SIG-M5 (cell line): Measurements from ENCODE around the gene KIF2A.

Experiments used
- DNase-seq: peaks from one replicate; lab custom pipeline; 2025; lab: John Stamatoyannopoulos, UW

The KIF2A gene

DNA sequence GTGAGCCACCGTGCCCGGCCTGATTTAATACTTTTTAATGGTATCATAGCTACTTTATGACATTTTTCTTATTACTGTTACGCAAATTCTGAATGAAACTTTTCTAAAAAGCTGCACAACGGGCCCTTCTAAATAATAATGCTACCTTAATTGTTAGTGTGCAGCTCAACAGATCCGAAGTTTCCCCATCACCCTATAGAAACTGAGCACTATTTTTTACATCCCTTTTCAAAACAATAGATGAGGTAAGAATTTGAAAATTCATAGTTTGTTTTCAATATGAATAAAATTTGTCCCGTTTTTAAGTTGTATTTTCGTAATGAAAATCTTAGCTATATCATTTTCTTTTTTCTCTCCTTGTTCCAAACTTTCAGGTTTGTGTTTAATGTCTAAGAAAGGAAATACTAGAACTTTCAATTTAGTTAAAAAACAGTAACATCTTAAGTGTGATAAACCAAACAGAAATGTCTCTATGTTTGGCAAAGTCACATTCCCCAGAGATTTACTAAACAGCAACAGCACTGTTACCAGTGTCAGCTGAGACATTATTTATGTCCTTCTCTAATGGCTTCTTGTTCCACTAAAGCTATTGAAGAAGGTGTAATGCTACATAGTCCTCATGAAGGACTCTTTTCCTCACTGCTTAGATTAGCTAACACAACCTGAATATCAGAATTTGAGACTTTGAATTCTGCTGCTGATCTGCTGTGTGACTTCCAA is 22.9 kb downstream of the KIF2A start:
- no peak for DNase-seq

DNA sequence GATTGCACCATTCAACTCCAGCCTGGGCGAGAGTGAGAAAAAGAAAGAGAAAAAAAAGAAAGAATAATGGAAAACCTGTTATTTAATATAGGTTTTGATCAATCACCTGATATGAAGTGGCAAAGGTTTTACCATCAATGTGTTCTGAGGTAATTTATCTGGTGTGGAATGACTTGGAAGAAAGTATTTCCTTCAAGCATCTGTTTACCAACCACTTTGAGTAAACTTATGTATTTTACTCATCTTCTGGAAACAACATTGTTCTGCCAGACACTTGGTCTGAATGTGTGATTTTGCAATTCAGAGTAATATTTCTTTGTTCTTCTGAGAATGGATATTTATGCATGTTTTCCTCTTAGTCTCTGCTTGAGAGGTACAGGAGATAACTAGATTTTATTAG is 24.3 kb downstream of the KIF2A start:
- no peak for DNase-seq

DNA sequence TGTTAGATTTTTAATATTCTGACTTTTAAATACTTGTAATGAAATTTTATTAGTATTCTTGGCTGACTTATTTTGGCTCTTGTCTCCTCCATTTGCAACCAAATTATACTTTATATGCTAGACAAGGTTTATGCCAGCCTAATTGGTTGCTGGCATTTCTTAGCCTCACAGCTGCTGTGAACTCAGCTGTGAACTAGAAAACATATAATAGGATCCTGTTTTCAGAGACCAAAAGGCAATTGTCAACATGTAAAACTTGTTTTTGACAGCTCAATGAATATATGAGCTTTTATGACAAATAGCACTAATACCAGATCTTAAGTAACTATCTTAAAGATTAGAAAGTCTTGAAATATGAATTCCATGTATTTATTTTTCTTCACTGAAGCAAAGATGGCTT is 25.9 kb downstream of the KIF2A start:
- no peak for DNase-seq

DNA sequence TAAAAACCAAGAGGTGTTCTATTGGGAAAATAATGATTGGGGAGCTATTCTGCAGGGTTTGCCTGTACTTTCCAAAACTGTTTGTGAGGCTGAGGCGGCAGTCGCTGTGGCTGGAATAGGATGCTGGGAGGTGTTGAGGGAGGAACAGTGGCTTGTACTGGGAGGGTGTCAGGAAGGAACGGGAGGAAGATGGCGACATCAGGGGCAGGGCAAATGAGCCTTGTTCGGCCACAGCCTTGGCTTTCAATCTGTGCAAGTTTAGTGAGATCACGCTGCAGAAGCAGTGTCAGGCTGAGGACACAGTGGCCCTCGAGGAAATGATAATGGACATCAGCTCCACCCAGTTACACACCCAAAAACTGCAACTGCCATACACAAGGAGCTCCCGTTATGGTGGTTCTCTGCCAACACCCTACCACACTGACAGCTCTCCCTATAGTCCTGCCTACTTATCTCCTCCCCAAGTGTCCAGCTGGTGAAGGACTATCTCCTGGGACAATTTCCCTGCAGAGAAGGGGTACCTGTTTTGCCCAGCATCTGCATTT is 27.3 kb downstream of the KIF2A start:
- no peak for DNase-seq

DNA sequence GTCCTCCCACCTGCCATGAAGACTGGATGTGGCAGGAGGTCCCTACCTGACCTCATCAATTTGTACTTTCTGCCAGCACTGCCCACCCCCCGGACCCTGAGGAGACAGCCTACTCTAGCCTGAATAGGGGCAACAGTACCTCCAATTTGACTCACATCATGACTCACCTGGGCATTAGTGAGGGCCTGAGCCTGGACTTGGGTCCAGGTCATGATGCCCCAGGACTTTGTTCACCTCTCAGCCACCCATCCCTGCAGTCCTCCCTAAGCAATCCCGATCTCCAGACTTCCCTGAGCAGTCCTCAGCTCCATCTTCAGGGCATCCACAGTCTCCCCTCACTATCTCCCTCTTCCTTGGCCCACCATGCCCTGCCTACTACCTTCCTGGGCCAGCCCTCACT is 28.1 kb downstream of the KIF2A start:
- no peak for DNase-seq

DNA sequence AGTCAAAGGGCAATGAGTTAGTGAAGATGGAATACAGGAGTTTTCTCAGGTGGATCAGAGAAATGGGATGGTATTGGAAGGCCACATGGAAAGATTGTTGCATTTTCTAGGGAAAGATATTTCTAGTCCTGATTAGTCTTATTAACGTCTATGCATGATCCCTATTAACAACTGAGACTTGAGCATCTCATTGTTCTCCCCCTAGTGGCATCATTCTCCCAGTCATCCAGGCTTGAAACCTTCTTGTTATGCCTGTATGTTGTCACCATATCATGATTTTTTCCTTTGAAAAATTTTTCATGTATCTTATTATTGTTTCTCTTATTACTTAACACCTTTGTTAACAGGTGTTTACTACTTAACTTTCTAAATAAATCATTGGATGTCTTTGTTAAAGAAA is 34.4 kb downstream of the KIF2A start:
- no peak for DNase-seq

DNA sequence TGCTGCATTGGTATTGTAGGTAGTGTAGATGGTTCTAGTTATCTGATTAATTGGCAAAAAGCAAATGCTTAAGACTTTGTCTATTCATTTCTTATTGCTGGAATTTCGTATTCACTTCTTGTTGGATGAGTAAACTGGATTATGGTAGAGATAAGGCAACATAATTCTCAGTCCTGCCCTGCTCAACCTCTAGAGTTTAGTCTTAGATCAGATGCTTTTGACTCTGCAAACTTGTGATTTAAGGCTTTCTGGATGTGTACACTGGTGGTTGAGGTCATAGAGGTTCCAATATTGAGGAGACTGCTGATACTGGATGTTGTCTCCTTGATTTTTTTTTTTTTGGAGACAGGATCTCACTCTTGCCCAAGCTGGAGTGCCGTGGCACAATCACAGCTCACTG is 35.0 kb downstream of the KIF2A start:
- no peak for DNase-seq

DNA sequence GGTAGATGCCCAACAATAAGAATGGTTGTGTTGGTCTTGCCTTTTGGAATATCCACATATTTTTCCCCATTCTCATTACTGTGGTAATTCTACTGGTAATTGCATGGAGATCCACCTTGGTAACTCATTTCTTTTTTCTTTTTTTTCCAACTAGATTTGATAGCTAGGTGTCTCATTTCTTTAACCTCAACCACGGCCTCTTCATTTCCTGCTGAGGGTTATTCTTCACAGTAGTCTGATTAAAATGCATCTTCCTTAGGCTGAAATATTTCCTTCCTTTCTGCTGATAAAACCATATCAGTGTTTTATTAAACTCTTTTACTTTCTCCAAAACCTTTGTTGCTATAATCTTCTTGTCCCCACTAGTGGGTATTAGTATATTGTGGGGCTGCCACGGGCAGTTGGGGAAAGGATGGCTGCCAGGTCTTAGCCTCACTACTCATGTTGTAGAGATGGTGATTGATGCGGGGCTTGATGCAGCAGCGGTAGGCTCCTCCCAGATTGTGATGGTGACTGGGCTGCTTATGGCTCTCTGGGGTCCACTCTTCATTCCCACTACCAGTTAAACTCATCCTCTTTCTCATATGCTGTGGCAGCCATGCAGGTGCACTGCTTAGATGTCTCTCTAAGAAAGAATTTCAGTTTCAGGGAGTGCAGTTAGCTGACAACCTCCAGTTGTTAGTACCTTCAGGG is 35.9 kb downstream of the KIF2A start:
- no peak for DNase-seq

DNA sequence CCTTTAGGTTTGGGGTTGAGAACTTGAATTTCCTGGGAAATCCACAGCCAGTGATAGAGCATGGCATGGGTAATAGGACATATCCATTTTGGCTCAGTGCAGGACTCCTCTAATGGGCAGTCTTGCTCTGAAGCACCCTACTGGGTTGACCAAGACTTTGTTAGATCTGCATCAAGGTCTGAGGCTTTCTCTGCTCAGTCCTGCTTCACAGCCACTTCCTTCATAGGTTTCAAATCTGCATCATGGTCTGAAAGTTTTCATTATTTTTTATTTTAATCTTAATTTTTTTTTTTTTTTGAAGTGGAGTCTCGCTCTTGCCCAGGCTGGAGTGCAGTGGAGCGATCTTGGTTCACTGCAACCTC is 36.5 kb downstream of the KIF2A start:
- DNase-seq = no peak

DNA sequence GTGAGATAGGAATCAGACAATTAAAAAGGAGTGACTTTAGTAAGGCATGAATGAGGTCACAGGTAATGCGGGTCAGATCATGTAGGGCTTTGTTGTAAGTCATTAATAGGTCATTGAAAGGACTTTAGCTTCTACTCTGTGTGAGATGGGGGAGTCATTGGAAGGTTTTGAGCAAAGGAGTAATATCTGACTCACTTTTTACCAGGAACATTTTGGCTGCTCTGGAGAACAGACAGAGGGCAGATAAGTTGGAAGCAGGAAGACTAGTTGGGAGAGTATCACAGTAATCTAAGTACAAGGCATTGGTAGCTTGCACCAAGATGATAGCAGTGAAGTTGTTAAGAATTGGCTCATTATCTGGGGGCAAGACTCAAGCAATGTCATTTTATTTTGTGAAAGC is 37.4 kb downstream of the KIF2A start:
- no peak for DNase-seq

DNA sequence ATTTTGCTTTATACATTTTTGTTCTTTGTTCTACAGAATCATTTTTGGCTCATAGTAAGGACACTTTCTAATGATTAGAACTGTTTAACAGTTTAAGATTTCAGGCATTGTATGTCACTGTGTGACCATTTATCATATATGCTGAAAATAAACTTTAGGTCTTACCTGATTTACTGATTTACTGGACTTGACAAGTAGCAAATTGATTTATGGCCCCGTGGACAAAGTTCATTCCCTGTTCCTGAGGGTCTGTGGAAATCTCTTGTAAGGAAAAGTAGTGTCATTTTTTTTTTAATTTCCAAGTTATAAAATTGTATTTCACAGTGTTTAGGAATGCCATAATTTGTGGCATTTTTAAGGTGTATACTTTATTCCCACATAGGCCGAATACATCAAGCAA is 40.7 kb downstream of the KIF2A start:
- DNase-seq = no peak

DNA sequence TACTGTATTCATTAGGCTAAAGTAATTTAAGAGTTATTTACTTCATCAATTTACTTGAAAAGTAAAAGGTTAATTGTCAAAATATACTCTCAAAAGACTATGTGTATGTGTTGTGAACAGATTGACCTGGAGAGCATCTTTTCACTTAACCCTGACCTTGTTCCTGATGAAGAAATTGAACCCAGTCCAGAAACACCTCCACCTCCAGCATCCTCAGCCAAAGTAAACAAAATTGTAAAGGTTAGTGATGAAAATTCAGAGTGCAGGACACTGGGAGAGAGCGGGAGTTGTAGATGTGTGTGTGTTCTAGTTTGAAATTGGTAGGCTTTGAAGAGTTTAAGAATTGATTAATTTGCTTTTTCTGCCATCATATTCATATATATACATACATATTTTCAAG is 41.9 kb downstream of the KIF2A start:
- DNase-seq = no peak

DNA sequence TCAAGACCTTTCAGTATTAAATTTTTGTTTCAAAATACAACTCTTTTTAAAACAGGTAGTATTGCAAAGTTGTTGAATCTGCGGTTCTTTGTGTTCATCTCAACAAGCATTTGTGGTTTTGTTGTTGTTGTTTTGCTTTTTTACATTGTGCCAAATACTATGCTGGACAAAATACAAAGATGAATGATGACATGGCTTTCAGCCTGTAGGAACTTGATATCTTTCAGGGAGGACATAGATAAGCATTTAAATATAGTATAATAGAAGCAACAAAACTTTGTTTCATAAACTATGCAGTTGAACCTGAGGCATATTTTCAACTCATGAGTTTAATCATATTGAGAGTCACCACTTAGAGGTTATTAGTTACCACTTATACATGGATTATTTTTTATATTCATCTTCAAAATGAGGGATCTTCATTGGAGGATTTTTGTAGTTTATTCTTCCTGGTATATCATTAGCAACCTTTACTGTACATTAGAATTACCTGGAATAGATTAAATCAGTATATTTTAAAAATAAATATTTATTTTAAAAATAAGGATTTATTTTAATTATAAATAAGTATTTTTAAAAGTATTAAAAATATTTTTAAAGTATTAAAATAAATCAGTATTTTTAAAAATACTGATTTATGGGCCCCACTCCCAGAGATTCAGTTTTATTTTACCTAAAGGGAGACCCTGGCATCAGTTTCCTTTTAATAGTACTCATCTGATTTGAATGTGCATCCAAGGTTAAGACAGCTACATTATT is 42.9 kb downstream of the KIF2A start:
- DNase-seq = no peak

DNA sequence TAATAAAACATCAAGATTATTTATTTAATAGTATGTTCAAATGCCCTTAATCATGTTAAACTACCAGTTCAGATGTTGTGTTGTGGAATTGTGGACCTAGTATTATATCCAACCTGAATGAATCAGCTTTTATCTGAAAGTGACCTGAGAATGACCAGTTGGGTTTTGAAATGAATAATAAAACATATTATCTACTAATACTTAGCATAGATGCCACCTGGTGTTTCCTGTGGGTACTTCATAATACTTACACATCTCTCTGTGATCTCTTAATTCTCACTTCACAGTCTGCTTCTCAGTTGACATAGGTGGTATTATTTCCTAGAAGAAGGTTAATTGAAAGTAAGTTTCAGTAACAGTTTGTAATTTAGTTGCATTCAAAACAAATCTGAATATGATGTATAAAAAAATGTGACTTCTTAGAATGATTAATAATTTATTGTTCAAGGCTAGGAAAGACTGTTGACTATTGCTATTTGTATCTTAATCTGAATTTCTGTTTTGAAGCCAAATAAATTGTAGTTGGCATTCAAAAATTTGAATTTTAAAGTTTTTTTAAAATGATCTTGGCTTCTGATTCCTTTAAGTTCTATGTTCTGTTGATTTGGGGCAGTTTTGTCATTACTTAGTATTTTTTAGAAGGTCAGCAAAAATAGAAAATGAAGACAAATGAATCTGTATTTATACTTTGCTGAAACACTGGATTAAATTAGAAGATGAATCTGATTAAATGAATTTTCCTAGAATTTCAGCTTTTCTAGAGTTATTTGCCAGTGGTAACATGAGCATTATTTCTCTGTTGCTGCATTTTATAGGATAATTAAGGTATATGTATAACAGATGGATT is 48.2 kb downstream of the KIF2A start:
- DNase-seq = no peak

DNA sequence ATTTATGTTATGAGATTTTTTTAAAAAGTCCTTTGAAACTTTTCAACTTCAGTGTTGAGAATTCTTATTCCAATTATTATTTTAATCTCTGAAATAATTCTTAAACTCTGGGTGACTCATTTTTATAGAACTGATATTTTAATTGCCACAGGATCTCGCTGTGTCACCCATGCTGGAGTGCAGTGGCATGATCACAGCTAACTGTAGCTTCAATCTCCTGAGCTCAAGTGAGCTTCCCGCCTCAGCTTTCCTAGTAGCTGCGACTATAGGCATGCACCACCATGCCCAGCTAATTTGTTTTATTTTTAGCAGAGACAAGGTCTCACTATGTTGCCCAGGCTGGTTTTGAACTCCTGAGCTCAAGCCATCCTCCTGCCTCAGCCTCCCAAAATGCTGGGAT is 56.7 kb downstream of the KIF2A start:
- DNase-seq = no peak

DNA sequence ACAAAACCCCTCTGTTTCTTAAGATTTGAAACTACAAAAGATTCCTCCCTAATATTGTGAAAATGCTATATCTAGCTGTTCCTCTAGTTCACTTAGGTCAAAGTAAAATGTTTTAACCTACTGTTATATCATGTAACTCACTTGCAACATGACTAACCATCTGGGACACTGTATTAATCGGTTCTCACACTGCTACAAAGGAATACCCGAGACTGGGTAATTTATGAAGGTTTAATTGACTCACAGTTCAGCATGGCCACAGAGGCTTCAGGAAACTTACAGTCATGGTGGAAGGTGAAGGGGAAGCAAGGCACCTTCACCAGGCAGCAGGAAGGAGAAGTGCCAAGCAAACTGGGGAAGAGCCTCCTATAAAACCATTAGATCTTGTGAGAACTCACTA is 63.0 kb downstream of the KIF2A start:
- no peak for DNase-seq

DNA sequence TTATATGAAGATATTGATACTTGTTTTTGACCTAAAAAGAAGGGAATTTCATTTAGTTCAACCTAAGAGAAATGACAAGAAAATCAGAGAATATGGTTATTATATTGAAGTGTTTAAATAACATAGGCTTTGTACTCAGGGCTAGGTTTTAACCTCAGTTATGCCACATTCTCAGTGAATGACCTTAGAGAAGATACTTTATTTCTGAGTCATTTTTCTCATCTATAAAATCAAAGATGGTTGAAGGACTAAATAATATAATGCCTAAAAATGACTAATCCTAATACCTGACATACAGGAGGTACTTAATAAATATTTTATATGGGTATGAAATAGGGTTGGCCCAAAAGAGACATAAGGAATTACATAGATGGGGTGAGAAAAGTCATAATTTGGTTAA is 65.4 kb downstream of the KIF2A start:
- no peak for DNase-seq

DNA sequence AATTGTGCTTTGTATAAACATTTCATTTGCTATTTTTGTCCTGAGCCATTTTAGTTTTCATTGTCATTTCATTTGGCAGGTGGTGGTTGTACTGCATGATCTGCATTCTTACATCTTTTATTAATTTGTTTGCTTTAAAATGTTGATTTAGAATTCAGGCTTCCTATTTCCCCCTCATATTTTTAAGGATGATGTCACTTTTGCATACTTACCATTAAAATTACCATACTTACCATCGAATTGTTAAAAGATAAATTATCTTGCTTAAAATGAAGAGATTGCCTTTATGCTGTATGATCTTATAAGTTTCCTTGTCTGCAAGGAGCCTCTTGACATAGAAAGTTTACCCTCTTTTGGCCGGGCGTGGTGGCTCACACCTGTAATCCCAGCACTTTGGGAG is 66.6 kb downstream of the KIF2A start:
- no peak for DNase-seq

DNA sequence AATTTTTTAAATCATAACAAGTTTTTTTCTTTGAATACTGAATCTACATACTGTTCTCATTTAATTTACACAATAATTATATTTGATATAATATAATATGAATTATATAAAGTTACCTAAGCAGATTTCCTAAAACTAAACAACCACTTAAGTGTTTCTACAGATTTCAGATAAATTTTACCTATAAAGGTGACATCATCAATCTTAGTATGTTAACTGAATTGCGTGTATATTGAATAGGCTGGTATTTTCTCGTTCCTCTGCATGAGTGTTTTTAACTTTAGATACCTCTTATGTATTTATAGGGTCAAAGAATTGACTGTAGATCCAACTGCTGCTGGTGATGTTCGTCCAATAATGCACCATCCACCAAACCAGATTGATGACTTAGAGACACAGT is 67.4 kb downstream of the KIF2A start:
- DNase-seq = no peak

DNA sequence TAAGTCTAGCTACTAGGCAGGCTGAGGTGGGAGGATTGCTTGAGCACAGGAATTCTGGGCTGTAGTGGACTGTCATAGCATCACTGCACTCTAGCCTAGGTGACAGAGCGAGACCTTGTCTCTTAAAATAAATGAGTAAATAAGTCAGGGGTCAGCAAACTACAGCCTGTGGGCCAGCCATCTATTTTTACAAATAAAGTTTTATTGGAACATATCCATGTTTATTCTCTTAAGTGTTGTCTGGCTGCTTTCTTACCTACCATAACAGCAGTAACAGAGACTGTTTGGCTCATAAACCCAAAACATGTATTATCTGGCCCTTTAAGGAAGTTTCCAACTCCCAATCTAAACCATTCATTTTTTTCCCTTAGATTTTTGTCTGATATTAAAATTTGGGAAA is 68.1 kb downstream of the KIF2A start:
- DNase-seq = no peak

DNA sequence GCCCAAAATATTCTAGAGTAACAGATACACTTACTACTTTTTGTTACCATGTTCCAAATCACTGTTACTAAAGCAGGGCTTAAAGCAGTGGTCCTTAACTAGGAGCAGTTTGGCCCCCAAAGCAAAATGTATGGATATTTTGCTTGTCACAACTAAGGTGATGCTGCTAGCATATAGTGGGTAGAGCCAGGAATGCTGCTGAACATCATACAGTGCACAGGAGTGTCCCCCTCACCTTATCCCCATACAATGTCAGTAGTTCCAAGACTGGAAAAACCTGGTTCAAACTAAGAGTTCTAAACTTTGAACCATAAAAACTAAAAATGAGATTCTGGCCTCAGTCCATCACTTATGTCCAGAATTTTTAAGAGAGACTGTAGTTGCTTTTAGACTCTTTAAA is 69.6 kb downstream of the KIF2A start:
- no peak for DNase-seq

DNA sequence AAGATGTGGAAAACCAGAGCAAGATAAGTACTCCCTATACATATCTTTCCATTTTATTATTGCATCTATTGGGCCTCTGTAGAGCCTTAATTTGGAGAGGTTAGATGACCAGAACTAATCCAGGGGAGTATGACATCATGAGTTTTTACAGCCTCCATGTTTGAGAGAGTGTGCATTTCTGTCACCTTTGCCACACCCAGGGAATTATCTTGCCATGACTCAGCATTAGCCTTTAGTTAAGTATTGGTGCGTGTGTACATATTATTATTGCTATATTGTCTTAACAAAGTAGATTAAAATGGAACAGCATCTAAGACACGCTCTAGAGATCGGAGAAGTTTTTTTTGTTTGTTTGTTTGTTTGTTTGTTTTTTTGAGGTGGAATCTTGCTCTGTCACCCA is 70.1 kb downstream of the KIF2A start:
- DNase-seq = no peak
